Hepatocyte (in vitro differentiated cells): ENCODE data around the gene CTNNBIP1. TPM values are rescaled to one million over a fixed set of nuclear protein-coding genes. Genes with fewer than 3 reads are reported as not detected.

ENCODE experiments used
- DNase-seq: peaks from one replicate; pipeline ENCODE4 v3.0.0-alpha.2; 2016; ENCODE audit warnings: low spot score
- H2AFZ ChIP-seq: fragments of 200-600 bp; sonication (generic); 2 replicates; pipeline ENCODE4 v1.6.0; 2016; ENCODE audit warnings: antibody characterized with exemption, mild to moderate bottlenecking
- H3K27ac ChIP-seq: fragments of 200-600 bp; sonication (generic); 2 replicates; pipeline ENCODE4 v1.5.1; 2016; ENCODE audit warnings: mild to moderate bottlenecking
- H3K27me3 ChIP-seq: fragments of 200-600 bp; sonication (generic); 2 replicates; pipeline ENCODE4 v1.6.1; 2016
- H3K36me3 ChIP-seq: fragments of 200-600 bp; sonication (generic); replicated peaks from 2 replicates; pipeline ENCODE4 v1.5.1; 2016; ENCODE audit warnings: low read depth; ENCODE audit not compliant: insufficient read depth
- H3K4me1 ChIP-seq: fragments of 200-600 bp; sonication (generic); 2 replicates; pipeline ENCODE4 v1.5.1; 2016; ENCODE audit warnings: mild to moderate bottlenecking, moderate library complexity; ENCODE audit not compliant: insufficient read depth
- H3K4me2 ChIP-seq: fragments of 200-600 bp; sonication (generic); 2 replicates; pipeline ENCODE4 v1.6.0; 2016
- H3K4me3 ChIP-seq: fragments of 200-600 bp; sonication (generic); 2 replicates; pipeline ENCODE4 v1.5.1; 2016; ENCODE audit warnings: mild to moderate bottlenecking
- H3K79me2 ChIP-seq: fragments of 200-600 bp; sonication (generic); 2 replicates; pipeline ENCODE4 v1.6.0; 2017; ENCODE audit warnings: mild to moderate bottlenecking
- H3K9me2 ChIP-seq: fragments of 200-600 bp; sonication (generic); replicated peaks from 2 replicates; pipeline ENCODE4 v1.6.0; 2017; ENCODE audit warnings: mild to moderate bottlenecking; ENCODE audit not compliant: insufficient read depth
- H3K9me3 ChIP-seq: fragments of 200-600 bp; sonication (generic); 2 replicates; pipeline ENCODE4 v1.5.1; 2016; ENCODE audit warnings: low read depth, mild to moderate bottlenecking
- H4K20me1 ChIP-seq: fragments of 200-600 bp; sonication (generic); 2 replicates; pipeline ENCODE4 v1.6.0; 2016; ENCODE audit warnings: mild to moderate bottlenecking; ENCODE audit not compliant: insufficient read depth, poor library complexity, severe bottlenecking
- CTCF ChIP-seq: fragments of 200-600 bp; sonication (generic); IDR thresholded peaks from 2 replicates; pipeline ENCODE4 v1.5.1; 2016; ENCODE audit warnings: antibody characterized with exemption, mild to moderate bottlenecking; ENCODE audit not compliant: poor library complexity
- EZH2 ChIP-seq: fragments of 200-600 bp; sonication (generic); IDR thresholded peaks from 2 replicates; pipeline ENCODE4 v1.6.1; 2016; ENCODE audit warnings: antibody characterized with exemption, mild to moderate bottlenecking, borderline replicate concordance
- EZH2phosphoT487 ChIP-seq: fragments of 200-600 bp; sonication (generic); IDR thresholded peaks from one replicate; pipeline ENCODE4 v1.6.1; 2018; ENCODE audit warnings: antibody characterized with exemption, mild to moderate bottlenecking, low read depth, moderate library complexity; ENCODE audit not compliant: unreplicated experiment, severe bottlenecking
- WGBS: methylation state at CpG from one replicate; pipeline ENCODE4 v1.1.6; 2016; ENCODE audit warnings: low lambda C conversion rate; ENCODE audit errors: missing lambda C conversion rate; 5-methylcytosine and 5-hydroxymethylcytosine counted together
- polyA plus RNA-seq: library from polyadenylated mRNA; unstranded; fragments of >200 nt; fragmentation: Nextera tagmentation; extraction: Ambion mirVana; gene quantifications from 2 replicates; pipeline ENCODE4 v1.2.1, GENCODE V29; 2016
- total RNA-seq: library from RNA; depleted of rRNA; stranded (reverse); fragments of >200 nt; gene quantifications from 2 replicates; pipeline ENCODE4 v1.2.3, GENCODE V29; 2014

The CTNNBIP1 gene, protein sequence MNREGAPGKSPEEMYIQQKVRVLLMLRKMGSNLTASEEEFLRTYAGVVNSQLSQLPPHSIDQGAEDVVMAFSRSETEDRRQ
- total RNA-seq (22.8 and 25.2 TPM in 2 replicates), polyA plus RNA-seq (47.2 and 49.8 TPM in 2 replicates)

GRCh38 chr1:9910076-9910422 lies at the start of gene CTNNBIP1:
CTNNBIP1 (minus strand) TSS chr1:9910269; CDS start chr1:9872064, 38,205 bp downstream.
- H3K36me3 ChIP-seq: no peaks in the 10 kb centered on the region
- peaks cover 42% of the 10 kb centered on the region for H3K79me2 ChIP-seq
- H4K20me1 ChIP-seq: no peaks in the 10 kb centered on the region
- peak within 1 kb of the TSS; percentile 90 for H3K27ac ChIP-seq
- peak within 1 kb of the TSS; percentile 70 for H2AFZ ChIP-seq
- DNase-seq: no peak
- H3K4me3 ChIP-seq: peak within 1 kb of the TSS; percentile 91
- TF ChIP-seq EZH2phosphoT487 (no peak), EZH2 (no peak), CTCF (no peak)
- WGBS: 0% methylated on average over 14 of the region's 55 CpGs
- H3K9me3 ChIP-seq: no peaks in the 10 kb centered on the region
- peaks cover 21% of the 10 kb centered on the region for H3K4me1 ChIP-seq
- H3K4me2 ChIP-seq: peak within 1 kb of the TSS; percentile 94
- H3K9me2 ChIP-seq: no peaks in the 10 kb centered on the region
- H3K27me3 ChIP-seq: no peaks in the 10 kb centered on the region

DNA sequence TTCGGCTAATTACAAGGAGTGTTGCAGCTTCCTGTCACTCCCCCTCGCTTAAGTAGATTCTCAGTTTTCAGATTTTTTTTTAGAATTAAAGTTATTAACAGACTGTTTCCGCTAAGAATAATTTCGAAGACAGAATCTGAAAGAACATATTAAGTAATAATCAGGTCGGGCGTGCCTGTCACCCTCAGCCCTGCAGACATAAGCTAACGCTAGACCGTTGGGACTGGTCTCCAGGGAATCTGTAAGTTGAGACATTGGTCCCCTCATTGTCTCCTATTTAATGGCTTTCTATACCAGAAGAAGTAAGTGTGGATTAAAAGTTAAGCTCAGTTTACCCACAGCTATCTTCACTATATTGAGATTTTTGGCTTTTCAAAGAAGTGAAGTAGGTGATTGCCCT lies 47.7 kb upstream of the CTNNBIP1 start:
- H3K79me2 ChIP-seq: no peaks in the 10 kb centered on the region
- H3K36me3 ChIP-seq: no peaks in the 10 kb centered on the region
- no peak overlapping the region for H3K4me2 ChIP-seq
- H3K9me3 ChIP-seq: no peaks in the 10 kb centered on the region
- no peak for TF ChIP-seq CTCF
- TF ChIP-seq EZH2: no peak
- no peak for TF ChIP-seq EZH2phosphoT487
- H4K20me1 ChIP-seq: no peaks in the 10 kb centered on the region
- H3K27me3 ChIP-seq: no peaks in the 10 kb centered on the region
- DNase-seq: no peak
- H3K4me3 ChIP-seq: no peak overlapping the region
- H3K4me1 ChIP-seq: no peaks in the 10 kb centered on the region
- H2AFZ ChIP-seq: no peak overlapping the region
- 87% methylated on average over 8 of the region's 8 CpGs for WGBS
- H3K9me2 ChIP-seq: no peaks in the 10 kb centered on the region
- no peak overlapping the region for H3K27ac ChIP-seq

DNA sequence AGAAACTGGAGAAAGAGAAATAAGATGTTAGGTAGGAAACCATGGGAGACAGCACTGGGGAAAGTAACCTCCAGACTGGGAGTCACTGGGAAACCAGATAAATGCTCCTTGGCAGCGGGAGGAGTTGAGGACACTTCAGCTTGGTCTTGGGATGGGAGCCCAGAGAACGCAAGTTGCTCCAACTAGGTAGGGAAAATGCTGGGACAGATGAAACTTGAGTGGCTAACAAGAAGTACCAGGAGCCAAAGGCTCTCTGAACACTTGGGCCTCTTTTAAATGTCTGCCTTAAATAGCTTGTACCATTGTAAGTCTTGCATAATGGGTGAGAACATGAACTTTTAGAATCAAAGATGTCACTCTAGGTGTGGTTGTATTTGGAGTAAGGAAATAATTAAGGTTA lies 36.2 kb upstream of the CTNNBIP1 start:
- Histone ChIP-seq H3K9me2 (no peaks in the 10 kb centered on the region), H3K27ac (no peak overlapping the region), H3K79me2 (peaks cover 33% of the 10 kb centered on the region), H2AFZ (no peak overlapping the region), H3K4me2 (no peak overlapping the region), H3K9me3 (no peaks in the 10 kb centered on the region), H4K20me1 (no peaks in the 10 kb centered on the region), H3K4me3 (no peak overlapping the region), H3K27me3 (no peaks in the 10 kb centered on the region), H3K36me3 (no peaks in the 10 kb centered on the region), H3K4me1 (peaks cover 8% of the 10 kb centered on the region)
- TF ChIP-seq EZH2phosphoT487 (no peak), EZH2 (no peak), CTCF (no peak)
- no peak for DNase-seq
- 96% methylated on average over 2 of the region's 2 CpGs for WGBS
